ENCODE measurements around the gene PSMG4.

PSMG4 gene

GRCh38 chr6:3305831-3306230 lies 47.1 kb downstream of the PSMG4 start:
- no peak for DNase-seq (ENCODE audit: extremely low read depth in 1 of 2, low read depth in 1 of 2)

GRCh38 chr6:3306848-3307247 lies 48.1 kb downstream of the PSMG4 start:
- no peak for DNase-seq (ENCODE audit: extremely low read depth in 1 of 2, low read depth in 1 of 2)

DNA sequence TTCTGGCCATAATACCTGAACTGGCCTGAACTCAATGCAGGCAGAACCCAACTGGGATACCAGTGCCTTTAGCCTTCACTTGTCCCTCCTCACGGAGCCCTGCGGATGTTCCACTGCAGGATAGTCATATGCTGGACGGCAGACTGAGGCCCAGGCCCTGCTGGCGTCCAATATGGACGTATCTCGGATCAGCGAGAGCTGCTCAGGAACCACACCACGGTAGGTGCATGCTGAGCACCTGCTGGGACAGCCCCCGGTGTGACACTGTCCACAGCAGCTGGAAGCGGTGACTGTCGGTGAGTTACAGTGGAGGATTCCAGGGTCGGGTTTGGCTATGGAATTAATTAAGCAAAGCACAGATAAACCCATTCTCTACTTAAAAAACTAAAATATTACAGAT lies 48.7 kb downstream of the PSMG4 start:
- DNase-seq (ENCODE audit: extremely low read depth in 1 of 2, low read depth in 1 of 2) = no peak

DNA sequence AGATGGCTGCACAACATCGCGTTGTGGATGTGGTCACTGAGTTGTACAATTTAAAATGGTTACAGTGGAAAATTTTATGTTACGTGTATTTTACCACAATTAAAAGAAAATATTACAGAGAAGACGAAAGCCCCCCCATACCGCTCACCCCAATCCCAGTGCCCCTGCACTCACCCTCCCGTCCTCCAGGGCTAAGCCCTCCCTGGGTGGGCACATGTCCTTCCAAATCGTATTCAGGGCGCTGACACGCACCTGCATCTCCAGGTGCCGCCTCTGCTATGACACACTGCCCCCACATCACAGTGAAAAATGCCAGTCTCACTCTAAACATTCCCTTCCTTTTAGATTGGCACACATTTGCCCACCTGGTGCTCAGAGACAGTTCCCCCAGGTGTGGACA lies 49.4 kb downstream of the PSMG4 start:
- no peak for DNase-seq (ENCODE audit: extremely low read depth in 1 of 2, low read depth in 1 of 2)

DNA sequence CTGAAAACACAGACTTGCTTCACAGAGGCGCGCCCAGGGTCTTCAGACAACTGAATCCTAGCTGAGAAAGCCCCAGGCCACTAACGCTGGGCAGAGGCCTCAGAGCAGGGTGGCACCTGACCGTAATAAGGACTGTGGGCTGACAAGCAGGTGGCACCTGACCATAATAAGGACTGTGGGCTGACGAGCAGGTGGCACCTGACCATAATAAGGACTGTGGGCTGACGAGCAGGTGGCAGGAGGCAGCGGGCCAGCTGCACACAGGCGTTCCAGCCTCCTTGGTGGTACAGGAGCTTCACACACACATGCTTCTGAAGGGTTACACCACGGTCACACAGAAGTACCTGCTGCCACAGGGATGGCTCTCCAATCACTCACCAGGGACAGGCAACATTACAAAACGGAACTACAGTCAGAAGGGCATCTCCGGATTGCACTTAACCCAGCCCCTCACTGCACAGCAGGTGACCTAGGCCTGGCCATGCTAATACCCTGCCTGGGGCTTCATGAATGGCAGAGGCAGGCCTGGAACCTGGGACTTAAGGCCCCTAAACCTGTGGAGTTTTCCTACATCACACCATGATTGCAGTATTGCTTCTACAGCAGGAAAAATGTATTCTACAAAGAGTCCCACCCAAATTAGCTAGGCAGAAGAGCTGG lies 50.8 kb downstream of the PSMG4 start:
- DNase-seq (ENCODE audit: extremely low read depth in 1 of 2, low read depth in 1 of 2) = no peak

DNA sequence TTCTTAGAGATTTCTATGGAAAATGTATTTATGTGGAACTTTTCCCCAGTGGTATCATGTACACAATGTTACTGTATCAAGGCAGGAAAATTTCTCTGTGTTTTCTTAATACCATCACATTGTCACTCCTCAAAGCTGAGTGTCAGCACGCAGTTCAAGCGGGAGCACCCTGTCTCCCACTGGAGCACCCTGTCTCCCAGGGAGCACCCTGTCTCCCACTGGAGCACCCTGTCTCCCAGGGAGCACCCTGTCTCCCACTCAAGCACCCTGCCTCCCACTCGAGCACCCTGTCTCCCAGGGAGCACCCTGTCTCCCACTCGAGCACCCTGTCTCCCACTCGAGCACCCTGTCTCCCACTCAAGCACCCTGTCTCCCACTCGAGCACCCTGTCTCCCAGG lies 51.3 kb downstream of the PSMG4 start:
- DNase-seq (ENCODE audit: extremely low read depth in 1 of 2, low read depth in 1 of 2) = no peak

DNA sequence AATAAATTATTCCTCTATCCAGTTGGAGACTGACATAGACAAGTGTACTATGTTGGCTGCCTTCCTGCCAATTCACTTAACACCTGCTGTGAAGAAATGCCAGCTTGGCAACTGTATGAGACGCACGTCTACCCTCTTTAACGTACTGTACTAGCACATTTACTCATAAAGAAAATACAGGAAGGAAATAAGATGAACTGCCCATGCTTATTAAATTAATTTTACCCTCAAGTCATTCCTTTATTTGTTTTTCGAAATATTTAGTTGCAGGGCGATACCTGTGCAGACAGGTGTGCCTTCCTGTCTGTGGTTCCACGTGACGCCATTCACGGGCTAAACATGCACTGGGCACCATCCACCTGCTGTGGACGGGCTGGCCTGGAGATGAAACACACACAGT lies 52.0 kb downstream of the PSMG4 start:
- DNase-seq (ENCODE audit: extremely low read depth in 1 of 2, low read depth in 1 of 2) = no peak

- DNase-seq (ENCODE audit: extremely low read depth in 1 of 2, low read depth in 1 of 2) = no peak
These were observed 53.1 kb downstream of the PSMG4 start for GRCh38 chr6:3311826-3312225.

- no peak for DNase-seq (ENCODE audit: extremely low read depth in 1 of 2, low read depth in 1 of 2)
These were observed 54.0 kb downstream of the PSMG4 start for GRCh38 chr6:3312604-3313231.

DNA sequence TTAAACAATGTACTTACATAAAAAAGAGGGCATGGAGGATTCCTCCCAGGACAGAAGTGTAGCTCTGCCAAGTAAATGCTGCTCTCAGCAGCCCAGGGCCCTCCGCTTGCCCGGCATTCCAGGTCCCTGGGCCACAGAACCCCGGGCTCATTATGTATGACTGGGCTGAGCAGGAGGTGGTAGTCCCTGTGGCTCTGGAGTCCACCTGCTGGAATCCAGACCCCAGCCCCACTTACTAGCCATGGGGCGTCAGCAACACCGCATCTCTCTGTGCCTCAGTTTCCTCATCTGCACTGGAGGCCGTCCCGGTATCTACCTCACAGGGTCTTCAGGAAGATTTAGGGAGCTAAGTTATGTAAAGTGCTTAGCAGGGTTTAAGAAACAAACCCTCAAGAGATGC lies 55.4 kb downstream of the PSMG4 start:
- no peak for DNase-seq (ENCODE audit: extremely low read depth in 1 of 2, low read depth in 1 of 2)

GRCh38 chr6:3314621-3315467 lies 56.1 kb downstream of the PSMG4 start:
- DNase-seq (ENCODE audit: extremely low read depth in 1 of 2, low read depth in 1 of 2) = no peak

DNA sequence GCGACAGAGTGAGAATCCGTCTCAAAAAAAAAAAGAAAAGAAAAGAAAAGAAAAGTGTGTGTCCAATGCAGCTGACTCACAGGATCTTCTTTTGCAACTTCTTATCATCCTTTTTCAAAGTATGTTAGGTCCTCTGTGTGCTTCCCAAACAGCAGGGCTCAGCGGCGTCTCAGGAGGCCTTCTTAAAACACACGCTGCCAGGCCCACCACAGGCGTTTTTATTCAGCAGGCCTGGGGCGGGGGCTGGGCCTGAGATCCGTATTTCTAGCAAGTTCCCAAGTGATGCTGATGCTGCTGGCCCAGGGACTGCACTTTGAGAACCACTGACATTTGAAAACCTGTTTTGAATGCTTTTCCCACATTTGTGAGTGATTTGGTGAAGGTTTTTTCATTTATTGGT lies 57.1 kb downstream of the PSMG4 start:
- DNase-seq (ENCODE audit: extremely low read depth in 1 of 2, low read depth in 1 of 2) = no peak

- no peak for DNase-seq (ENCODE audit: extremely low read depth in 1 of 2, low read depth in 1 of 2)
These were observed 57.6 kb downstream of the PSMG4 start for GRCh38 chr6:3316331-3316730.

DNA sequence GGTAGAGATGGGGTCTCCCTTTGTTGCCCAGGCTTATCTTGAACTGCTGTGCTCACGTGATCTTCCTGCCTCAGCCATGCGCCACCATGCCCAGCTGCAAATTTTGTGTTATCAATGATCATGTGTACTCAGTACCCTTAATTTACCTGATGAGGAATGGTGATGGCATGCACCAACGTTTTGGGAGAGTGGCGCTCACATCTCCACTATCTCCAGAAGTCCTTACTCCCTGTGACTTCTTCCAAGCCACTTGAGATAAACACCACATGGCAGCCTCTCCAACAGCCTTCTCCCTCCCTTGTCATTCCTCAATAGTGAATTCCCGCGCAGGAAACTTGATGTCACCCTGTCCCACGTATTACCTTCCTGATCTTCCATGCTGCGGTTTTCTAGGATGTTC lies 58.1 kb downstream of the PSMG4 start:
- DNase-seq (ENCODE audit: extremely low read depth in 1 of 2, low read depth in 1 of 2) = no peak
